B cell (primary cell): ENCODE data around the gene PIK3CA. TPM values are rescaled to one million over a fixed set of nuclear protein-coding genes. Genes with fewer than 3 reads are reported as not detected.

Source experiments
- ATAC-seq: fragments of 200-7000 bp; cut with Tn5 transposase; one replicate; pipeline ENCODE4 v1.10.0; 2021; ENCODE audit warnings: low read depth, mild to moderate bottlenecking, moderate number of reproducible peaks, moderate library complexity
- CTCF ChIA-PET: fragments of 350-600 bp; sonication (Branson Sonifier 250); formaldehyde crosslinking; loops from one replicate; lab custom pipeline; 2021; ENCODE audit warnings: antibody characterized with exemption, inconsistent platforms; lab: Charles Lee
- POLR2A ChIA-PET: fragments of 350-600 bp; sonication (Branson Sonifier 250); formaldehyde crosslinking; loops from one replicate; lab custom pipeline; 2021; ENCODE audit warnings: antibody characterized with exemption; lab: Charles Lee
- DNase-seq: peaks from one replicate; pipeline ENCODE4 v3.0.0; 2013
- H2AFZ ChIP-seq: 2 replicates; pipeline ENCODE4 v1.6.1; 2012; ENCODE audit warnings: mild to moderate bottlenecking, low read depth, low read length; ENCODE audit not compliant: insufficient read depth, poor library complexity, severe bottlenecking
- H3K27ac ChIP-seq, 2 donors: 1 replicate in 1 of 2; 2 replicates in 1 of 2; pipeline ENCODE4 v1.5.1; 2012 to 2013; ENCODE audit warnings: low read length in 2 of 2, mild to moderate bottlenecking in 2 of 2, moderate library complexity in 1 of 2
- H3K27me3 ChIP-seq, 4 experiments: fragments of 200-600 bp in 1 of 4; sonication (generic) in 1 of 4; replicated peaks in 1 of 4; 1 replicate in 2 of 4; 2 replicates in 2 of 4; pipeline versions ENCODE4 v1.6.1 to v1.7.0; 2013 to 2016; ENCODE audit warnings: low read length in 3 of 4, mild to moderate bottlenecking in 2 of 4, mixed read lengths in 1 of 4, moderate library complexity in 1 of 4; ENCODE audit not compliant: insufficient read depth in 4 of 4, control insufficient read depth in 3 of 4; ENCODE audit errors: control extremely low read depth in 1 of 4
- H3K36me3 ChIP-seq, 2 experiments: replicated peaks in 1 of 2; 1 replicate in 1 of 2; 2 replicates in 1 of 2; pipeline versions ENCODE4 v1.6.1 to v1.7.1; 2013; ENCODE audit warnings: low read length in 1 of 2; ENCODE audit not compliant: insufficient read depth in 2 of 2, control insufficient read depth in 1 of 2; ENCODE audit errors: control extremely low read depth in 1 of 2, extremely low read depth in 1 of 2
- H3K4me1 ChIP-seq, 2 donors: fragments of 200-600 bp in 1 of 2; sonication (generic) in 1 of 2; 1 replicate in 1 of 2; 2 replicates in 1 of 2; pipeline versions ENCODE4 v1.5.1 to v1.6.1; 2013 to 2017; ENCODE audit warnings: low read length in 2 of 2; ENCODE audit not compliant: control insufficient read depth in 2 of 2, insufficient read depth in 2 of 2
- H3K4me2 ChIP-seq: replicated peaks from 2 replicates; pipeline ENCODE3; 2012; ENCODE audit warnings: mild to moderate bottlenecking, low read depth, low read length; ENCODE audit not compliant: poor library complexity, severe bottlenecking
- H3K4me3 ChIP-seq, 5 experiments: fragments of 200-600 bp in 1 of 5; sonication (generic) in 1 of 5; 1 replicate in 3 of 5; 2 replicates in 2 of 5; pipeline versions ENCODE4 v1.5.1 to v1.7.0; 2011 to 2016; ENCODE audit warnings: low read length in 4 of 5, mild to moderate bottlenecking in 4 of 5, low read depth in 2 of 5, control low read depth in 1 of 5, moderate library complexity in 1 of 5; ENCODE audit not compliant: insufficient read depth in 1 of 5; ENCODE audit errors: control extremely low read depth in 1 of 5, extremely low read depth in 1 of 5
- H3K79me2 ChIP-seq: fragments of 200-600 bp; sonication (generic); one replicate; pipeline ENCODE4 v1.6.0; 2016; ENCODE audit warnings: low read length; ENCODE audit not compliant: control insufficient read depth, insufficient read depth
- H3K9ac ChIP-seq: fragments of 200-600 bp; sonication (generic); 2 replicates; pipeline ENCODE4 v1.6.1; 2017; ENCODE audit warnings: mild to moderate bottlenecking, low read length, moderate library complexity
- H3K9me3 ChIP-seq, 3 donors: one replicate each; pipeline versions ENCODE4 v1.6.1 to v1.7.1; 2013; ENCODE audit warnings: low read length in 2 of 3; ENCODE audit not compliant: control insufficient read depth in 2 of 3, insufficient read depth in 1 of 3; ENCODE audit errors: control extremely low read depth in 1 of 3
- H4K20me1 ChIP-seq: 2 replicates; pipeline ENCODE4 v1.6.0; 2012; ENCODE audit warnings: mild to moderate bottlenecking, low read length; ENCODE audit not compliant: insufficient read depth, control insufficient read depth, poor library complexity, severe bottlenecking
- H3K27ac Mint-ChIP-seq: one replicate; pipeline ENCODE4 v1.8.0; 2021; ENCODE audit warnings: mixed read lengths
- H3K27me3 Mint-ChIP-seq: one replicate; pipeline ENCODE4 v1.8.0; 2021; ENCODE audit warnings: mixed read lengths
- H3K4me1 Mint-ChIP-seq: one replicate; pipeline ENCODE4 v1.8.0; 2021; ENCODE audit warnings: mixed read lengths
- H3K4me3 Mint-ChIP-seq: one replicate; pipeline ENCODE4 v1.8.0; 2021; ENCODE audit warnings: mixed read lengths
- H3K9me3 Mint-ChIP-seq: one replicate; pipeline ENCODE4 v1.8.0; 2022; ENCODE audit warnings: mixed read lengths; ENCODE audit not compliant: insufficient read depth
- EZH2 ChIP-seq: IDR thresholded peaks from 2 replicates; pipeline ENCODE4 v1.6.1; 2012; ENCODE audit warnings: borderline replicate concordance, low read depth, mild to moderate bottlenecking, moderate library complexity, low read length; ENCODE audit not compliant: insufficient read depth, poor library complexity, severe bottlenecking
- WGBS: methylation state at CpG from one replicate; pipeline ENCODE4 v1.1.5; 2013; ENCODE audit warnings: missing lambda C conversion rate; ENCODE audit not compliant: insufficient coverage; 5-methylcytosine and 5-hydroxymethylcytosine counted together
- intact Hi-C: fragments of 100-400 bp; cut with micrococcal nuclease; formaldehyde crosslinking; loops from one replicate; pipeline ENCODE4 v1.10.0; 2022
- polyA plus RNA-seq: library from polyadenylated mRNA; depleted of rRNA; stranded (reverse); fragments of >200 nt; gene quantifications from 2 replicates; pipeline ENCODE4 v1.2.3, GENCODE V29; 2012
- total RNA-seq, 2 donors: library from RNA; stranded (reverse); fragments of 120-200 nt in 1 of 2; gene quantifications; 1 replicate in 1 of 2; 2 replicates in 1 of 2; pipeline versions ENCODE4 v1.2.3 to v1.2.4, GENCODE V29; 2013 to 2022
- TF ChIP-seq, protein P1 (sequence below): fragments of 200-600 bp; IDR thresholded peaks from one replicate; pipeline ENCODE4 v1.8.0; 2022; ENCODE audit warnings: antibody characterized with exemption, mild to moderate bottlenecking

Gene PIK3CA
- total and polyA plus RNA-seq, 2 donors (not counting 1 experiment from before 2014, with no cell fraction given): 6.4 to 61.8 TPM

DNA sequence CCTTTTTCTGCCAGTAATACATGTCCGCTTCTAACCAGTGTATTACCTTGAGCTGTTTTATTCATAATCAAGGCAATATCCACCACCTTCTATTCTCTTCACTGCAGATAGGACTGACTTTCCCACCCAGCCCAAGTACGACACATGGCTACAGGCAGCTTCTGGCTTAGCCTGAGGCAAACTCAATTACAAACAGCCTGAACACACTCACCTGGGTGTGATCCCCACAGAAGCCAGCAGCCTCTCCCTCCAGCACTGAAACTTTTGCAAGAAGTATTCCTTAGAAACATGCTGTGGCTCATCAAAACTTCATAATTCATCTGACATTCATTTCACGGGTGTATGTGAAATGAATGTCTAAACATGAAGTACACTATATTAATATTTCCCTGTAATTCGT is 116.3 kb downstream of the PIK3CA start:
- Histone ChIP-seq H3K9ac (no peak overlapping the region), H3K4me2 (no peak overlapping the region), H2AFZ (no peak overlapping the region), H3K27ac (no peak overlapping the region), H3K9me3 (peaks cover 0 to 21% (median 0%) of the 10 kb centered on the region in 3 donors), H3K4me3 (no peak overlapping the region), H3K36me3 (no peaks in the 10 kb centered on the region), H4K20me1 (no peaks in the 10 kb centered on the region), H3K27me3 (no peaks in the 10 kb centered on the region), H3K79me2 (no peaks in the 10 kb centered on the region), H3K4me1 (peaks cover 34 to 41% of the 10 kb centered on the region in 2 donors)
- intact Hi-C loops: loop anchor here (10.0 kb wide), 1 partner anchor 170 kb away; no protein-coding TSS in a partner anchor
- H3K27ac Mint-ChIP-seq: peak overlapping the region; percentile 17
- no peak for ATAC-seq
- peaks cover 4% of the 10 kb centered on the region for H3K9me3 Mint-ChIP-seq
- TF ChIP-seq, protein P1, sequence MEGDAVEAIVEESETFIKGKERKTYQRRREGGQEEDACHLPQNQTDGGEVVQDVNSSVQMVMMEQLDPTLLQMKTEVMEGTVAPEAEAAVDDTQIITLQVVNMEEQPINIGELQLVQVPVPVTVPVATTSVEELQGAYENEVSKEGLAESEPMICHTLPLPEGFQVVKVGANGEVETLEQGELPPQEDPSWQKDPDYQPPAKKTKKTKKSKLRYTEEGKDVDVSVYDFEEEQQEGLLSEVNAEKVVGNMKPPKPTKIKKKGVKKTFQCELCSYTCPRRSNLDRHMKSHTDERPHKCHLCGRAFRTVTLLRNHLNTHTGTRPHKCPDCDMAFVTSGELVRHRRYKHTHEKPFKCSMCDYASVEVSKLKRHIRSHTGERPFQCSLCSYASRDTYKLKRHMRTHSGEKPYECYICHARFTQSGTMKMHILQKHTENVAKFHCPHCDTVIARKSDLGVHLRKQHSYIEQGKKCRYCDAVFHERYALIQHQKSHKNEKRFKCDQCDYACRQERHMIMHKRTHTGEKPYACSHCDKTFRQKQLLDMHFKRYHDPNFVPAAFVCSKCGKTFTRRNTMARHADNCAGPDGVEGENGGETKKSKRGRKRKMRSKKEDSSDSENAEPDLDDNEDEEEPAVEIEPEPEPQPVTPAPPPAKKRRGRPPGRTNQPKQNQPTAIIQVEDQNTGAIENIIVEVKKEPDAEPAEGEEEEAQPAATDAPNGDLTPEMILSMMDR: no peak
- H3K4me1 Mint-ChIP-seq: peaks cover 68% of the 10 kb centered on the region
- ChIA-PET POLR2A (no interaction called here), CTCF (no interaction called here)
- H3K27me3 Mint-ChIP-seq: no peaks in the 10 kb centered on the region
- no peak for DNase-seq
- 100% methylated on average over 2 of the region's 4 CpGs for WGBS
- H3K4me3 Mint-ChIP-seq: no peak overlapping the region

DNA sequence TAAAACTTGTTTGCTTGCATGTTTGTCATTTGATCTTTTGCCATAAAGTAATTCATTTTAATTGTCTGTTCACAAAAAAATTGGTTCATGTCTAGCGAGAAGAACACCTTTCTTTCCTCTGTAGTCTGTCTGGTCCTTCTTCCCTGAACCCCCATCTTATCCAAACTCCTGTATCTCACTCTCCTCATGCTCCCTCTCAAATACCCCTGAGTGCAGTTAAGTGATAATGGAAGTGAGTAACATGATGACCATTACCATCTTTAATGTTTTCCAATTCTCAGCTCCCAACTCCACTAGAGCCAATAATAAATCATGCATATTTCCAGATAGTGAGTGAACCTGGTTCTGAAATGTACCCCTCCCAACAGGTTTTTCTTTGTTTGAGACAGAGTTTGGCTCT is 116.9 kb downstream of the PIK3CA start:
- H3K4me1 ChIP-seq: peaks cover 34 to 41% of the 10 kb centered on the region in 2 donors
- H3K9ac ChIP-seq: no peak overlapping the region
- ChIA-PET CTCF (interaction anchor here (1.2 kb wide), 1 partner anchor 56 kb away, joined by 7 read pairs; no protein-coding TSS in a partner anchor), POLR2A (interaction anchor here (0.8 kb wide), 1 partner anchor 118 kb away, joined by 10 read pairs; no protein-coding TSS in a partner anchor)
- no peaks in the 10 kb centered on the region for H3K79me2 ChIP-seq
- H2AFZ ChIP-seq: no peak overlapping the region
- H3K36me3 ChIP-seq: no peaks in the 10 kb centered on the region
- Mint-ChIP-seq H3K27me3 (no peaks in the 10 kb centered on the region), H3K4me1 (peaks cover 63% of the 10 kb centered on the region), H3K27ac (peak overlapping the region; percentile 22), H3K4me3 (no peak overlapping the region), H3K9me3 (no peaks in the 10 kb centered on the region)
- H3K4me2 ChIP-seq: no peak overlapping the region
- no peak for ATAC-seq
- no peak for DNase-seq
- H3K27me3 ChIP-seq: no peaks in the 10 kb centered on the region
- WGBS: no CpG with 5 or more reads among the region's 1 CpG
- peak overlapping the region in 1 of 2 donors; percentile 36 for H3K27ac ChIP-seq
- peaks cover 0 to 16% (median 0%) of the 10 kb centered on the region in 3 donors for H3K9me3 ChIP-seq
- TF ChIP-seq, protein P1: no peak
- no peak for TF ChIP-seq EZH2
- H3K4me3 ChIP-seq: no peak overlapping the region
- no peaks in the 10 kb centered on the region for H4K20me1 ChIP-seq
- intact Hi-C loops: loop anchor here (5.0 to 10.0 kb wide), 3 partner anchors 42 to 248 kb away; no protein-coding TSS in a partner anchor
